OCI-LY1 (cell line): Measurements from ENCODE around the gene VCAN.
"Not testable (repeated sequence)": the region's sequence is repeated elsewhere in the genome, so short reads cannot be mapped to it uniquely, and the experiment has no call there.

ENCODE experiments used
- H2AFZ ChIP-seq: fragments of 200-600 bp; sonication (generic), shearing (Covaris generic); 2 replicates; pipeline ENCODE4 v1.6.0; 2014; ENCODE audit warnings: antibody characterized with exemption, mild to moderate bottlenecking, low read length
- H3F3A ChIP-seq: fragments of 200-600 bp; sonication (generic), shearing (Covaris generic); 2 replicates; pipeline ENCODE4 v1.6.0; 2014; ENCODE audit warnings: mild to moderate bottlenecking, antibody characterized with exemption, low read length, moderate library complexity; ENCODE audit not compliant: insufficient read depth
- H3K27ac ChIP-seq: fragments of 200-600 bp; sonication (generic); 2 replicates; pipeline ENCODE4 v1.5.1; 2014; ENCODE audit warnings: low read length, mixed run types, mild to moderate bottlenecking, low read depth; ENCODE audit not compliant: poor library complexity, severe bottlenecking
- H3K27me3 ChIP-seq: fragments of 200-600 bp; sonication (generic); 2 replicates; pipeline ENCODE4 v1.6.0; 2014; ENCODE audit warnings: antibody characterized with exemption, mild to moderate bottlenecking, low read length, moderate library complexity; ENCODE audit not compliant: insufficient read depth
- H3K36me3 ChIP-seq: fragments of 200-600 bp; sonication (generic); 2 replicates; pipeline ENCODE4 v1.6.1; 2014; ENCODE audit warnings: mild to moderate bottlenecking, antibody characterized with exemption, low read length, moderate library complexity, mixed read lengths; ENCODE audit not compliant: insufficient read depth
- H3K4me1 ChIP-seq: fragments of 200-600 bp; sonication (generic); 2 replicates; pipeline ENCODE4 v1.5.1; 2014; ENCODE audit warnings: mild to moderate bottlenecking, low read length, moderate library complexity; ENCODE audit not compliant: insufficient read depth, severe bottlenecking
- H3K4me2 ChIP-seq: fragments of 200-600 bp; sonication (generic), shearing (Covaris generic); 2 replicates; pipeline ENCODE4 v1.6.1; 2014; ENCODE audit warnings: low read length
- H3K4me3 ChIP-seq: fragments of 200-600 bp; sonication (generic); 2 replicates; pipeline ENCODE4 v1.5.1; 2014; ENCODE audit warnings: low read length, low read depth, mild to moderate bottlenecking, mixed read lengths; ENCODE audit not compliant: poor library complexity, severe bottlenecking
- H3K79me2 ChIP-seq: fragments of 200-600 bp; shearing (Covaris generic); 2 replicates; pipeline ENCODE4 v1.6.1; 2016; ENCODE audit warnings: mixed run types, low read length, mixed read lengths; ENCODE audit not compliant: insufficient read depth
- H3K9ac ChIP-seq: fragments of 200-600 bp; sonication (generic), shearing (Covaris generic); 2 replicates; pipeline ENCODE4 v1.6.1; 2014; ENCODE audit warnings: mild to moderate bottlenecking, low read length, mixed read lengths
- H3K9me2 ChIP-seq: fragments of 200-600 bp; sonication (generic), shearing (Covaris generic); 2 replicates; pipeline ENCODE4 v1.6.1; 2014; ENCODE audit warnings: low read depth, mild to moderate bottlenecking, low read length, mixed read lengths
- H3K9me3 ChIP-seq: fragments of 200-600 bp; shearing (Covaris generic); 2 replicates; pipeline ENCODE4 v1.6.1; 2014; ENCODE audit warnings: low read length, mixed read lengths
- H4K20me1 ChIP-seq: fragments of 200-600 bp; sonication (generic), shearing (Covaris generic); 2 replicates; pipeline ENCODE4 v1.6.0; 2016; ENCODE audit warnings: mild to moderate bottlenecking, low read length; ENCODE audit not compliant: insufficient read depth
- CTCF ChIP-seq: fragments of 200-600 bp; sonication (generic), shearing (Covaris generic); IDR thresholded peaks from 2 replicates; pipeline ENCODE4 v1.5.1; 2017; ENCODE audit warnings: mild to moderate bottlenecking, antibody characterized with exemption, low read length, moderate library complexity, mixed read lengths
- EZH2 ChIP-seq: fragments of 200-600 bp; sonication (generic), shearing (Covaris generic); IDR thresholded peaks from 2 replicates; pipeline ENCODE4 v1.8.0; 2017; ENCODE audit warnings: borderline replicate concordance, mixed run types, mild to moderate bottlenecking, antibody characterized with exemption, low read length, moderate library complexity, mixed read lengths

VCAN gene

GRCh38 chr5:83433891-83434290 lies 37.7 kb upstream of the VCAN start:
- H3K4me3 ChIP-seq, result no peak overlapping the region
- no peaks in the 10 kb centered on the region; the same call in 1 of the 2 replicates for H3F3A ChIP-seq
- H3K36me3 ChIP-seq, result no peaks in the 10 kb centered on the region
- H3K4me2 ChIP-seq, result no peak overlapping the region
- no peaks in the 10 kb centered on the region for H3K27me3 ChIP-seq
- H3K4me1 ChIP-seq, result no peaks in the 10 kb centered on the region
- H2AFZ ChIP-seq, result no peak overlapping the region
- no peaks in the 10 kb centered on the region for H3K9me2 ChIP-seq
- no peak overlapping the region for H3K9ac ChIP-seq
- TF ChIP-seq EZH2 (no peak), CTCF (no peak)
- no peak overlapping the region for H3K27ac ChIP-seq
- no peaks in the 10 kb centered on the region for H3K9me3 ChIP-seq
- no peaks in the 10 kb centered on the region for H4K20me1 ChIP-seq
- no peaks in the 10 kb centered on the region for H3K79me2 ChIP-seq

- no peaks in the 10 kb centered on the region for H3K79me2 ChIP-seq
- no peak overlapping the region for H2AFZ ChIP-seq
- no peak overlapping the region for H3K9ac ChIP-seq
- no peaks in the 10 kb centered on the region for H3K36me3 ChIP-seq
- no peaks in the 10 kb centered on the region for H3K9me2 ChIP-seq
- no peak overlapping the region for H3K4me3 ChIP-seq
- no peaks in the 10 kb centered on the region for H4K20me1 ChIP-seq
- H3K9me3 ChIP-seq, result no peaks in the 10 kb centered on the region
- no peaks in the 10 kb centered on the region for H3K4me1 ChIP-seq
- no peaks in the 10 kb centered on the region for H3K27me3 ChIP-seq
- TF ChIP-seq CTCF (no peak), EZH2 (no peak)
- no peaks in the 10 kb centered on the region for H3F3A ChIP-seq
- no peak overlapping the region for H3K4me2 ChIP-seq
- no peak overlapping the region for H3K27ac ChIP-seq
These were observed 36.6 kb upstream of the VCAN start for GRCh38 chr5:83434946-83435345.

- Histone ChIP-seq H2AFZ (no peak overlapping the region), H4K20me1 (no peaks in the 10 kb centered on the region), H3K9me2 (no peaks in the 10 kb centered on the region), H3K9me3 (no peaks in the 10 kb centered on the region), H3K79me2 (no peaks in the 10 kb centered on the region), H3K4me2 (no peak overlapping the region), H3K4me1 (no peaks in the 10 kb centered on the region), H3K27me3 (no peaks in the 10 kb centered on the region), H3K36me3 (no peaks in the 10 kb centered on the region), H3K27ac (no peak overlapping the region), H3F3A (no peaks in the 10 kb centered on the region), H3K9ac (no peak overlapping the region), H3K4me3 (no peak overlapping the region)
- TF ChIP-seq CTCF, result no peak
- TF ChIP-seq EZH2, result no peak
These were observed 35.3 kb upstream of the VCAN start for GRCh38 chr5:83436276-83436675.

GRCh38 chr5:83437697-83438096 lies 33.8 kb upstream of the VCAN start:
- H3K79me2 ChIP-seq, H3K27ac ChIP-seq, H3K9ac ChIP-seq, H3K4me2 ChIP-seq, H3K27me3 ChIP-seq, H3K36me3 ChIP-seq, H3F3A ChIP-seq, H3K9me2 ChIP-seq, H4K20me1 ChIP-seq, H2AFZ ChIP-seq, H3K9me3 ChIP-seq, H3K4me1 ChIP-seq, H3K4me3 ChIP-seq: not testable (repeated sequence)
